Renal cortex interstitium (tissue), 11 donors: ENCODE measurements around the gene ZNF595. TPM values are rescaled to one million over a fixed set of nuclear protein-coding genes. Genes with fewer than 3 reads are reported as not detected.

Source experiments
- DNase-seq, 11 donors: peaks; one replicate each; pipeline ENCODE4 v3.0.0-alpha.2; 2013; ENCODE audit warnings: low read depth in 9 of 11, low spot score in 4 of 11; ENCODE audit errors: extremely low read depth in 1 of 11
- polyA plus RNA-seq, 3 donors: library from polyadenylated mRNA; unstranded; fragments of 120-200 nt; gene quantifications; one replicate each; pipeline ENCODE4 v1.2.1, GENCODE V29; 2013; ENCODE audit not compliant: insufficient read length in 3 of 3

The ZNF595 gene
- polyA plus RNA-seq, 3 donors: 16.0 to 17.4 (median 16.4) TPM

- peak; percentile 89 to 98 (median 95) for DNase-seq
Observed at GRCh38 chr4:124275-125081, 71.4 kb downstream of the ZNF595 start, which contains the start of gene ZNF718. Gene ZNF718, plus strand, starts transcription at chr4:124501. Its CDS starts 170 bp downstream, at chr4:124671.

- peak in 4 of 11 donors; percentile 5 to 35 (median 14) for DNase-seq
Observed at GRCh38 chr4:125091-125771, 72.1 kb downstream of the ZNF595 start.

- DNase-seq: no peak
Observed at GRCh38 chr4:125833-126232, 72.7 kb downstream of the ZNF595 start.

GRCh38 chr4:132483-132882, 79.4 kb downstream of the ZNF595 start:
- DNase-seq: no peak

Other genes starting within 250 kb of the ZNF595 start
- 10 to 100 TPM; 13.2 to 21.0 (median 20.0) TPM for gene ZNF718, start 71.2 kb downstream of the ZNF595 start, polyA plus RNA-seq